DOHH2 (cell line): Measurements from ENCODE around the gene PPP3CA.

Experiments
- CTCF ChIP-seq: fragments of 200-600 bp; sonication (generic); IDR thresholded peaks from one replicate; pipeline ENCODE4 v1.5.1; 2014; ENCODE audit warnings: antibody characterized with exemption, mild to moderate bottlenecking, low read depth, low read length; ENCODE audit not compliant: poor library complexity, severe bottlenecking
- EZH2phosphoT487 ChIP-seq: fragments of 200-600 bp; sonication (generic); IDR thresholded peaks from 2 replicates; pipeline ENCODE4 v1.6.1; 2017; ENCODE audit warnings: borderline replicate concordance, mild to moderate bottlenecking, antibody characterized with exemption, low read length, moderate library complexity, mixed read lengths

- TF ChIP-seq CTCF, result no peak
- no peak for TF ChIP-seq EZH2phosphoT487
These were observed 1.9 kb upstream of the PPP3CA start for GRCh38 chr4:101348995-101349800.
